HG03354 (cell line): Measurements from ENCODE around the gene ESPNL.

Experiments used
- ATAC-seq: cut with Tn5 transposase; IDR thresholded peaks from one replicate; pipeline ENCODE4 v1.9.1; 2021; ENCODE audit warnings: mild to moderate bottlenecking; ENCODE audit not compliant: unreplicated experiment, poor library complexity, severe bottlenecking

Gene ESPNL

DNA sequence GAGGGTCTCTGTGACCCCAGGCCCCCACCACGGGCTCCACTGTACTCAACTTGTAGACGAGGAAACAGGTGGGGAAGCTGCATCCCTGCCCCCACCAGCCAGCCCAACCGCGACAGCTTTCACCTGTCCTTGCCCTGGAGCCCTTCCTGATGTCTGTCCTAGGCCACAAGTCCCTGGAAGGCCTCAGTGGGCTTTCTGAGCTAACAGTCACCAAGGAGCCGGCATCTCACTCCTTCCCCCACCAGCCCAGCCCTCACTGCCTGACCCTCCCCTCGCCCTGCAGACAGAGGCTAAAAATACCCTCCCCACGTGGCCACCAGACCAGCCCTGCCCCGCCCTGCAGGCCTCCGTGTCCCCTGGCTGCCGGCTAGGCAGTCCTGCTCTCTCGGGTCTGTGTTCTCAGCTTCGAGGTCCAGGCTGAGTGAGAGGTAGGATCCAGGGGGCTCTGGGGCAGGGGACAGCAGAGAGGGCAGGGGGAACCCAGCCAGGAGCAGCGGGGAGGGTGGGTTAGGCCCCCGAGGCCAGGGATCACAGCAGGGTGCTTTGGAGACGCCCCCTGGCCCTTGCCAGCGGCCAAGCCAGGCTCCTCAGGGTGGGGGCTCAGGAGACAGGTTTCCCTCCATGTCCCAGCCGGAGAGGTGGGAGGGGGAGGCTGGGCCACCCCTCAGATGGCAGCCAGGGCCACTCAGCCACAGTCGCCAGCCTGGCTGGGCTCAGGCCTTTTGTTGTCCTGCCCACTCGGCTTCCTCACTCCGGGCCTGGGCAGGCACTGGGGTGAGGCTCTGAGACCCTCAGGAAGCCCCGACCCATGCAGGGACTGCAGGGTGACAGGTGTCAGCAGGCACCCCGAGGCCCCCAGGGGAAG, 38.4 kb downstream of the ESPNL start, which contains the start of gene KLHL30:
TSS of gene KLHL30 (plus strand) at position 338 of the 865 bp plus-strand sequence. CDS start 2,087 bp downstream, outside the sequence.
- no peak for ATAC-seq

DNA sequence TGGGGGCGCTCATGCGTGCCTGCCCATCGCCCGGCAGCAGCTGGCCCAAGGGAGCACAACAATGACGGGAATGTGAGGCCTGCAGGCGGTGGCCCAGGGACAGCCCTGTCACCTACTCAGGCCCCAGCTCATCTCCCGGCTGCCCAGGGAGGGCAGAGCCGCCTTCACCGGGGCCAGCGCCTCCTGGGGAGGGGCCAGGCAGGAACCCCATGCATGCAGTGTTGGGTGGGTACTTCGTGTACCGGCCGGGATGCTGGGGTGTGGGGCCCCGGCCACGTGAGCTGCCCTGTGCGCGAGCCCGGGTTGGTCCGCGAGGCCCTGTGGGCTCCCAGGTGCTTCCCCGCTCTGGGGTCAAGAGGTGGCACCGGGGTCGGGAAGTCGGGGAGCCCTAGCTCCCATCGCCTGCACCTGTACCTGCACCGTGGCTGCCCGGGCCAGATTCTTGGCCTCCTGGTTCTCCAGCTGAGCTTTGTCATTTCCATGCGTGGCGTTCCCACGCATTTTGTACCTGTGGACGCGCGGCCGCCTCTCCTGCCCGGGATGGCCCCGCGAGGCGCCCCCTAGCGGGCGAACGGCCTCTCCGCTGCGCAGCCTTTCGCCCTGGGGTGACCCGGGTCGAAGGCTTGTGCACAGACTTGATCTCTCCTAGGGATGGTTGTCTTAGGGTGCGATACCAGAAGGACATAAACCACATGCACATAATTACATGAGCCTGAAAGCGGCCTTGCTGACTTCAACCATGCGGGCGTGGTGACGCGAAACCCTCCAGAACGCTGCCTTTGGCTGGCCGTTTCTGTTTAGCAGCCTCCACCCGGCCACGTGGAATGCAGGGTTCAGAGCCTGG, 39.3 kb downstream of the ESPNL start:
- no peak for ATAC-seq

DNA sequence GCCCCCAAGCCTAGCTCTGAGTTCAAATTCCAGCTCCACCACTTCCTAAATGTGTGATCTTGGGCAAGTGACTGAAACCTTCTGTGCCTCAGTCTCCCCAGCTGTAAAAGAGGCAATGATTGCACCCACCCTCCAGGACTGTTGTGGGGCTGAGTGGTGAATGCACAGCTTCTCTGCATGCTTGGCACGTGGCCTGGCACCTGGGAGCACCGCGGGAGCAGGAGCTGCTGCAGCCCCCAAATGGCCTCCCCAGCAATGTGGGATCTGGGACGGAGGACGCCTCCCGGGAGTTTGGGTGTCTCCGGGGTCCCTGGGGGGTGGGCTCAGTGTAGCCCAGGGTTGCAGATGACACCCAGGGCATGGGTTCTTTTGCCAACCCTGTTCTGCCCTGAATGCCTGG, 39.9 kb downstream of the ESPNL start:
- ATAC-seq: no peak

DNA sequence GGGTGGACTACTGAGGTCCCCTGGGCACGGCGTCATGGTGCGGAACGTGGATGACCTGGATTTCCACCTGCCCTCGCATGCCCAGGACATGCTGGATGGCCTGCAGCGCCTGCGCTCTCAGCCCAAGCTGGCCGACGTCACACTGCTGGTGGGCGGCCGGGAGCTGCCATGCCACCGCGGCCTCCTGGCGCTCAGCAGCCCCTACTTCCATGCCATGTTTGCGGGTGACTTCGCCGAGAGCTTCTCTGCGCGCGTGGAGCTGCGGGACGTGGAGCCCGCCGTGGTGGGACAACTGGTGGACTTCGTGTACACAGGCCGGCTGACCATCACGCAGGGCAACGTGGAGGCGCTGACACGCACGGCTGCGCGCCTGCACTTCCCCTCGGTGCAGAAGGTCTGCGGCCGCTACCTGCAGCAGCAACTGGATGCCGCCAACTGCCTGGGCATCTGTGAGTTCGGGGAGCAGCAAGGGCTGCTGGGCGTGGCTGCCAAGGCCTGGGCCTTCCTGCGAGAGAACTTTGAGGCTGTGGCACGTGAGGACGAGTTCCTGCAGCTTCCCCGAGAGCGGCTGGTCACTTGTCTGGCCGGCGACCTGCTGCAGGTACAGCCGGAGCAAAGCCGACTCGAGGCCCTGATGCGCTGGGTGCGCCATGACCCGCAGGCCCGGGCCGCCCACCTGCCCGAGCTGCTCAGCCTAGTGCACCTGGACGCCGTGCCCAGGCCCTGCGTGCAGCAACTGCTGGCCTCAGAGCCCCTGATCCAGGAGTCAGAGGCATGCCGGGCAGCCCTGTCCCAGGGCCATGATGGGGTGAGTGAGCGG, 40.8 kb downstream of the ESPNL start:
- ATAC-seq: no peak

DNA sequence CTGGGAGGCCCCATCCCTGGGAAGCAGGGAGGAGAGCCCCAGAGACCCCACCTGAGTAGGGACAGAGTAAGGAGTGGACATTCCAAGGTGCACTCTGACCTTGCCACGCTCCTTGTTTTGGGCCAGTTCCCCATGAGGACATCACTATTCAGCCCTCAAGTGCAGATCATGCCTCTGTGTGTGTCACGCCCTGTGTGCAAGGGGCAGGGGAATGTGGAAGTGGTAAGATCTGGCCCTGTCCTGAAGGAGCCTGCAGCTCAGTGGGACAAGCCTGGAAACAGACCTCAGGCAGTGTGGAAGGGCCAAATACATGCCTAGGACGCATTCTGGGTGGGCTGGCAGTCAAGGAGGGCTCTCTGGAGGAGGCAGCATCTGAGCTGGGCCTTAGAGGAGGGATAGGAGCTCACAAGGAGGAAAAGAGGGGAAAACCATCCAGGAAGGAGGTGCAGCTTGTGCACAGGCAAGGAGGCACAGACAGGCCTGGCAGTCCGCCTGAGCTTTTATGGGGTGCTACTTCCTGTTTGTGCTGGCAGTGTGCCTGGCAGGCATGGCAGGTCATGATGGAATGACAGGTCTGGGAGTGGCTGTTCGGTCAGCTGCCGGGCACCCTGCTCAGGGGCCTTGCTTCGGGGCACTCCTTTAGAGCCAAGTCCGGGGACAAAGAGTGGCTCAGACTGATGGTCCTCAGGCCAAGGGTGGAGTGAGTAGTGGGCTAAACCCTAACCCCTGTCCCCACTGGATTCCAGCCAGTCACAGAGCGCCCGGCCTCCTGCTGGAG, 41.6 kb downstream of the ESPNL start:
- no peak for ATAC-seq

DNA sequence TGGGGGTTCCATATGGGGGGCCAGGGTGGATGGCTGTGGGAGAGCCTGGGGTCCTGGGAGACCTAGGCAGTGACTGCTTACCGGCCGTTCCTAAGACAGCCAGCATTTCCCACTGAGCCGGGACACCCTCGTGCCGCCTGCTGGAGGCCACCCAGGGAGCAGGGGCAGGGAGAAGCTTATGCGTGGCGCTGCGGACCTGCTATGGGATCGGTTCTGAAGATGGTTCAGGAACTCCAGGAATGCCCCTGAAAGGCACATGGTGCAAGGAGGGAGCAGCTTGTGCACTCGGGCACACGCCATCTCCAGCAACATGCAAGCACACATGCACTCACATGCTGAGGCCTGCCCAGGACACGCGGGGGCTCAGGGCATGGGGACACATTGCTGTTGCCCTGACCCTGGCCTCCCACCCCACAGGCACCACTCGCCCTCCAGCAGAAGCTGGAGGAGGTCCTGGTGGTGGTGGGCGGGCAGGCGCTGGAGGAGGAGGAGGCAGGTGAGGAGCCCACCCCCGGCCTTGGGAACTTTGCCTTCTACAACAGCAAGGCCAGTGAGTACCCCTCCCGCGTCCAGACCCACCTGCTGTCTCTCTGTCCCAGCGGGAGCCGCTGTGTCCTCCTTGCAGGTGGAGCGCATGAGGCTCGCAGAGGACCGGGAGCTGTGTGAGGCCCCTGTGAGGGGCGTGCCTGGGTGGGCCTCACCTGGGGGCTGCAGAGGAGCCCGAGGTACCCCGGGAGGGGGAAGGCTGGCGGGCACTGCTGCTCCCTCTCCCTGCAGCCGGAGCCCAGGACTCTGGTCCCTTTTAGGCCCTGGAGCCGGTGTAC, 42.5 kb downstream of the ESPNL start:
- ATAC-seq: no peak

DNA sequence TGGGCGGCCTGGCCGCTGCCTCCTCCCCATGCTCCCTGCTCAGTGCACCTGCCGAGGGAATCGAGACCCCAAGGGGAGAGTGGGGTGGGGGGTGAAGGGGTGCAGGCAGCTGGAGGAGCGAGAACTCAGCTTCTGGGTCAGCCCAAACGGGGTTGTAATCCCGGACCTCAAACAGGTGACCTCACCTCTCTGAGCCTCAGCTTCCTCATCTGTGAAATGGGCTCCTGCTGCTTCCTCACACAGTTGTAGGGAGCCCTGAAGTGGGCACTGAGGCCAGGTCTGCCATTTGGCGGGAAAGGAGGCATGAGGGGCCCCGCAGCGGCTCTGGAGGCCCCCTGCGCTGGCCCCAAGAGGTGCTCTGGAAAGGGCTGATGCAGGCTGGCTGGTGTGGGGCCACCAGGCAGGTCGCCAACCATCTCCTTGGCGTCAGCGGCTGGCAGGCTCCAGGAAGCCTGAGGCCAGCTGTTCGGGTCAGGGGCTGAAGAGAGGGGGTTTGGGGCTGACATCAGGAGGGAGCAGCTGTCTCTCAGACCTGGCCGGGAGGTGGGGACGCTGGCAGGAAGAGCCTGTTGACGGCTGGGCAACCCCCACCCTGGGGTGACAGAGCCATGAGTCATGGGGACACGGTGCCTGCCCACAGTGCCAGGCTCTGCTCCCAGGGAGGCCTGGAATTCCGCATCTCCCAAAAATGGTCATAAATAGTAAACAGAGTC, 43.3 kb downstream of the ESPNL start:
- ATAC-seq: no peak

DNA sequence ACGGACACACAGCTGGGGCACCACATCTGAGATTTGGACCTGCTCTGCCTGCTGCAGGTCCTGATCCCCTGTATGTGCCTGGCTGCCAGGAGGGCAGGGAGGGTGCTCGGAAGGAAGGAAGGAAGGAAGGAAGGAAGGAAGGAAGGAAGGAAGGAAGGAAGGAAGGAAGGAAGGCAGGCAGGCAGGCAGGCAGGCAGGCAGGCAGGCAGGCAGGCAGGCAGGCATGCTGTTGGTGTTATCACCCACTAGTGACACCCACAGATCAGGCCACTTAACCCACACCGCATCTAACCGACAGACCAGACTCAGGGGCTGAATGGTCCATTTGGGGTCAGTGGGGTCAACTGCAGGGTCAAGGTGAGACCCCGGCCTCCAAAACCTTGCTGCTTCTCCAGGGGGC, 44.1 kb downstream of the ESPNL start:
- ATAC-seq: no peak

DNA sequence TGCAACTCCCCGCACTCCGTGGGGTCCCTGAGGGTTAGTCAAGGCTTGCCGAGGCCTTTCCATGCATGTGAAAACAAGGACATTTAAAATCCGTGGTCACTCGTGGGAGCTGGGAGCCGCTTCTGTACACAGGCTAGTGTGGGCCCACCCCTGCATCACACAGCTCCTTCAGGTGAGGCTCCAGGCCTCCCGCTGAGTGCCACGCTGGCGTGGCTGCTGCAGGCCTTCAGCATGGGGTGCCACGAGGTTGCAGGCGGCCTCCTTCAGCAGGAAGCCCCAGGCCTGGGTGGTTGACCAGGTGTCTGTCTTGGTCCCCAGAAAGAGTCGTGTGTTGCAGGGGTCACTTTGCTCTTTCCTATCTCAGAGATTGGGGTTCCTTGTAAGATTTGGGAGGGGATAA, 44.9 kb downstream of the ESPNL start:
- ATAC-seq: no peak

DNA sequence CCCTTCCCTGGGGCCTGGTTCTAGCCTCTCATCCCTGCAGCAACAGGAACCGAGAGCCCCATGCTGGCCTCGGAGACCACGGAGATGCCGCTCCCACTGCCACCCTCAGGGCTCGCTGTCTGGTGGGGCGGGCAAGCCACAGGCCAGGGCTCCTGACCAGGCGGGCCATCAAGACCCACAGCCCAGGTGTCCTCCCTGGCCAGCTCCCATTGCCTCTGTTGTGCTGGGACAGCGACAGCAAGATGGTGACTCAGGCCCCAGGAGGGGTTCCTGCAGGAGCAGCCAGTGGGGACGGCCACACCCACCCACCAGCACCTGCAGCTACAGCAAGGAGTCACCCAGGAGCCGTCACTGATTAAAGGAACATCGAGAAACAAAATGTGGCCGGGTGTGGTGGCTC, 45.7 kb downstream of the ESPNL start:
- ATAC-seq: no peak

DNA sequence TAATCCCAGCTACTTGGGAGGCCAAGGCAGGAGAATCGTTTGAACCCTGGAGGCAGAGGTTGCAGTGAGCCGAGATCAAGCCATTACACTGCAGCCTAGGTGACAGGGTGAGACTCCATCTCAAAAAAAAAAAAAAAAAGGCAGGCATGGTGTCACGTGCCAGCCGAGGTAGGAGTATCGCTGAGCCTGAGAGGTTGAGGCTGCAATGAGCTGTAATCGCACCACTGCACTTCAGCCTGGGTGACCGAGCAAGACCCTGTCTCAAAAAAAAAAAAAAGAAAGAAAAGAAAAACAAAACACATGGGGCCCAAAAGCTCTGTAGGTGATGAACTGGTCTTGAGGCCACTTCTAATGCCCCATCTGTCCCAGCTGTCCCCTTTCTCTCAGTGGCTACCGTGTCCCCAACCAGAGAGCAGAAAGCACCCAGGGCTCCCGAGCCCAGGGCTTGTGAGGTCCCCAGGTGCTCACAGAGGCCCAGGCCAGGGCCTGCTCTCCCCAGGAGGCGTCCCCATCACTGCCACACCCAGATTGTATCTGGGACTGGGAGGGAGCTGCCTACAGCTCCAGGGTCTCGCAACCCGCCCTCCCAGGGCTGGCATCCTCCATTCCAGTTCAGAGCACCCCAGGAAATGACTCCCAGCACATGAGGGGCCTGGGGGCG, 46.9 kb downstream of the ESPNL start:
- no peak for ATAC-seq

DNA sequence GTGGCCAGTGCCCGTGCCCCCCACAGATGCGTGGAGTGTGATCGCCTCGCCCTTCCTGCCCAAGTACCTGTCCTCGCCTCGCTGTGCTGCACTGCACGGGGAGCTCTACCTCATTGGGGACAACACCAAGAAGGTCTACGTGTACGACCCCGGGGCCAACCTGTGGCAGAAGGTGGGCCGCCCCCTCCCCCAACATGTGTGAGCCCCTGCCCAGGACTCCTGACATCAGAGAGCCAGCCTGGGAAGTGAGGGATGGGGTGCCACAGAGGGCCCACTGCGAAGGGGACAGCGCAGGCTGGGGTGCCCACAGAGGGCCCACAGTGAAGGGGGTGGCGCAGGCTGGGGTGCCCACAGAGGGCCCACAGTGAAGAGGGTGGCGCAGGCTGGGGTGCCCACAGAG, 48.8 kb downstream of the ESPNL start:
- ATAC-seq: no peak

DNA sequence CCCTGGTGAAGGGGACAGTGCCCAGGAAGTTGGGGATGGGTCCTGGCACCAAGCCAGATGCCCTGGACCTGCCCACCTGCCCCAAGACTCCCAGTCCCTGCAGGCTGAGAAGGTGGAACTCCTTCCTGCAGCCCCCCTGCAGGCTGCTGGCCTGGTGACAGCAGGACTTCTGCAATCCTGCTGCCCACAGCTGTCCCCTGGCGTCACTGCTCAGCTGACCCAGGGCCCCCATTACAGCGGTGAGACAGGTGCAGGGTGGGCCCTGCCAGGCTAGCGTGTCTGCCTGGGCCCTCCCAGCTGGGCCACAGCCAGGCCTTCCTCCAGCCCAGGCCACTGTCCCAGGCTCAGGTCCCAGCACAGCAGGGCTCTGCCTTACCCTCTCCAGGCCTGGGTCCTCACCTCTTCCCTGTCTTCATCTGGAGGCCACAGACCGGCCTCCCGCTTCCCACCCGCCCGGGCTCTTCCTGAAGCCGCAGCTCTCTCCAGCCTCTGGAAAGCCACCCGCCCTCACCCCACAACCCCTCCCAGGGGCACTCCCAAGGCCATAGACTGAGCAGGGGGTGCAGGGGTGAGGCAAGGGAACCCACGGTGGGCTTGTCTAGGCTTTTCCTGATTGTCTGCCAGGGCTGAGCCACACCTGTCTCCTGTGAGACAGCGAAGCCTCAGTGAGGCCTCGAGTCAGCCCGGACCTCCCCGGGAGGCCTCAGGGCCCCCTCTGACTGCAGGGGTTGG, 49.9 kb downstream of the ESPNL start:
- ATAC-seq: no peak

DNA sequence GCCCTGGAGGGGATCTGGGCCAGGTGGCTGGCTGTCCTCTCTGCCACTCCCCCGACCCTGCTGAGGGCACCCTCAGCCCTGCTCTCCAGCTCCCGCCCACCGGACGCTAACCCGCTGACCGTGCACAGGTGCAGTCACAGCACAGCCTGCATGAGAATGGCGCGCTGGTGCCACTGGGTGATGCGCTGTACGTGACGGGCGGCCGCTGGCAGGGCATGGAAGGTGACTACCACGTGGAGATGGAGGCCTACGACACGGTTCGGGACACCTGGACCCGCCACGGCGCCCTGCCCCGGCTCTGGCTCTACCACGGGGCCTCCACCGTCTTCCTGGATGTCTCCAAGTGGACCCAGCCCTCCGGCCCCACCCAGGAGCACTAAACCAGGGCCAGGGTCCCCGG, 50.5 kb downstream of the ESPNL start:
- ATAC-seq: no peak

DNA sequence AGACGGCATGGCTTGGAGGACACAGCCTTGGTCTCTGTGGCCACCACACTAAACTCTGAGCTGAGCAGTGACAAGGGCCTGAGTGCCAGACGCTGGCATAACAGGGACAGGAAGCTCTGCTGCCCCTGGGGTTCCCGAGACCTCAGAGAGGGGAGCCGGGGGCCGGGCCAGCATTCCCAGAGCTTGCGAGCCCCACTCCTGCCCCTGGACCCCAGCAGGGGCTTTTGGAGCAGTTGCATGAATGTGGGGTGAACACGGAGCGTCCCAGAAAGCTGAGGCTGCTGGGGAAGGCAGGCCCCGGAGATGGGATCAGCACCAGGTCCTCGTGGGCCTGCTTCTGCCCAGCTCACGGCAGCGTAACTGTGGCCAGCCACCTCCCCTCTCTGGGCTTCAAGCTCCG, 51.1 kb downstream of the ESPNL start:
- no peak for ATAC-seq

DNA sequence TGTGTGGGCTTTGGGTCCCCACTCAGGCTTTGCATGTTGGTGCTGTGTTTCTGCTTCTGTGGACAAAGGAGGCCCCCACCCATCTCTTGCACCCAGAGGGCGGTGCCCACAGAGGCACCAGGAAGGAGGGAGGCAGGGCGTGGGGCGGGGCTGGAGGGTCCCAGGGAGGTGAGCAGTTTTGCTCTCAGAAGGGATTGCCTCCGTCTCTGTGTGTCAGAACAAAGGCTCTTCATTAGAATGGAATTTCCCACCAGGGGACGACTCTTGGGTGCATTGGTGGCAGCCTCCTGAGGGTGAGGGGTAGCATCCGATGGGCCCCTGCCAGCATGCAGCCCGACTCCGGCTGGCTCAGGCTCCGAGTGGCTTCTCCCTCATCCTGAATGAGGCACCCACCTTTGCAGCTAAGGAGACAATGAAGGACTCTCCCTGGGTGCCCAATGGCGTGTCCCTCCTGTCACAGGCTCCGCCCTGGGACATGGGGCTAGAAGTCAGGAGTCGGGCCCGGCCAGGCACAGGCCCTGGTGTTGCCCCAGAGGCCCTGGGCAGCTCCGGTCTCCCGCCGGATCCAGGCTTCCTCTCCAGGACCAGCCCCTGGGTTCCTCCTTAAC, 51.6 kb downstream of the ESPNL start:
- no peak for ATAC-seq
